GM18858 (cell line): ENCODE results near the gene LAX1.

ENCODE experiments used
- ATAC-seq: cut with Tn5 transposase; IDR thresholded peaks from one replicate; pipeline ENCODE4 v1.9.1; 2021; ENCODE audit not compliant: unreplicated experiment

LAX1 gene

GRCh38 chr1:203799971-203800370, 35.0 kb downstream of the LAX1 start:
- ATAC-seq = no peak

- no peak for ATAC-seq
Observed at GRCh38 chr1:203805689-203806088, 40.7 kb downstream of the LAX1 start.

GRCh38 chr1:203807196-203807595, 42.2 kb downstream of the LAX1 start:
- ATAC-seq = no peak

DNA sequence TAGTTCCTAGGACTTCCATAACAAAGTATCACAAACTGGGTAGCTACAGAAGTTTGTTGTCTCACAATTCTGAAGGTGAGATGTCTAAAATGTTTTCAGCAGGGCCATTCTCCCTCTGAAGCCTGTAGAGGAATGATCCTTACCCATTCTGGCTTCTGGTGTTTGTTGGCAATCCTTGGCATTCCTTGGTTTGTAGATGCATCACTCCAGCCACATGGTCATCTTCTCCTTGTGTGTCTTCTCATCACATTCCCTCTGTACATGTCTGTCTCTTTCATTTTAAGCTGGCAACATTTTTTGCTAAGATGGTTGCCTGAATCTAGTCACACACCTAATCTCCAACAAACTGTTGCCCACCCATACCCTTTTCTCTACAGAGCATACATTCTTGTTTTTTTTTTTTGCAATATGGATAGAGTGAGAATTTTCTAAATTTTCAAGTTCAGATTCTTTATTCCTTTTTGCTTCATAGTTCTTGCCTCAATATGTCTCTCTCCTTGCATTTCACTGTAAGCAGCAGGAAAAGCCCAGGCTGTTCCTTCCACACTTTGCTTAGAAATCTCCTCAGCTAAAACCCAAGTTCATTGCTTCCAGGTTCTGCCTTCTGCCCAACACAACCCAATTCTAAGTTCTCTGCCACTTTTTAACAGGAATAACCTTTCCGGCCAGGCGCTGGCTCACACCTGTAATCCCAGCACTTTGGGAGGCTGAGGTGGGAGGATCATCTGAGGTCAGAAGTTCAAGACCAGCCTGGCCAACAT, 48.8 kb downstream of the LAX1 start:
- ATAC-seq = no peak

- no peak for ATAC-seq
Observed at GRCh38 chr1:203818399-203818798, 53.4 kb downstream of the LAX1 start.

GRCh38 chr1:203823306-203823705, 58.3 kb downstream of the LAX1 start:
- no peak for ATAC-seq
